IMR-90 (cell line): Measurements from ENCODE around the gene FUCA2. TPM values are rescaled to one million over a fixed set of nuclear protein-coding genes. Genes with fewer than 3 reads are reported as not detected.

Experiments used
- ATAC-seq: fragments of 200-7000 bp; cut with Tn5 transposase; 2 replicates; pipeline ENCODE4 v1.9.1; 2020; ENCODE audit warnings: low read depth, mild to moderate bottlenecking, moderate library complexity
- BruUV-seq: library from RNA; stranded (reverse); fragments of 400-500 nt; replicated peaks from 2 replicates; lab custom pipeline; 2021; lab: Mats Ljungman, UMichigan
- CTCF ChIA-PET: fragments of 300-600 bp; formaldehyde crosslinking; extraction: SDS; loops from one replicate; lab custom pipeline; 2021; ENCODE audit warnings: antibody characterized with exemption; lab: Yijun Ruan, JAX
- POLR2A ChIA-PET: fragments of 300-600 bp; sonication (Branson Sonifier 250); formaldehyde crosslinking; loops from one replicate; lab custom pipeline; 2022; ENCODE audit warnings: antibody characterized with exemption; ENCODE audit not compliant: unreplicated experiment; lab: Charles Lee
- DNase-seq: peaks from one replicate; pipeline ENCODE4 v3.0.0; 2013
- H2AFZ ChIP-seq: replicated peaks from 2 replicates; pipeline ENCODE3; 2013; ENCODE audit warnings: low read length, mild to moderate bottlenecking; ENCODE audit not compliant: poor library complexity
- H2AK5ac ChIP-seq: 2 replicates; pipeline ENCODE4 v1.6.1; 2013; ENCODE audit warnings: low read depth, low read length, inconsistent platforms
- H2AK9ac ChIP-seq: replicated peaks from 2 replicates; pipeline ENCODE3; 2013; ENCODE audit warnings: mild to moderate bottlenecking, low read depth, low read length, moderate library complexity; ENCODE audit not compliant: poor library complexity
- H2BK120ac ChIP-seq: 2 replicates; pipeline ENCODE4 v1.6.1; 2013; ENCODE audit warnings: low read depth, low read length, inconsistent platforms
- H2BK15ac ChIP-seq: 3 replicates; pipeline ENCODE4 v1.6.1; 2013; ENCODE audit warnings: low read depth, low read length, inconsistent platforms
- H2BK20ac ChIP-seq: 2 replicates; pipeline ENCODE4 v1.6.1; 2013; ENCODE audit warnings: low read depth, mild to moderate bottlenecking, inconsistent platforms, low read length, moderate library complexity
- H2BK5ac ChIP-seq: 2 replicates; pipeline ENCODE4 v1.6.1; 2013; ENCODE audit warnings: mild to moderate bottlenecking, low read depth, low read length, inconsistent platforms; ENCODE audit not compliant: poor library complexity, severe bottlenecking
- H3K14ac ChIP-seq: replicated peaks from 2 replicates; pipeline ENCODE4 v1.6.1; 2013; ENCODE audit warnings: low read depth, low read length, inconsistent platforms
- H3K18ac ChIP-seq: 2 replicates; pipeline ENCODE4 v1.6.1; 2013; ENCODE audit warnings: low read depth, low read length, control low read depth
- H3K23ac ChIP-seq: 2 replicates; pipeline ENCODE4 v1.6.1; 2013; ENCODE audit warnings: low read depth, low read length, inconsistent platforms
- H3K27ac ChIP-seq: 2 replicates; pipeline ENCODE4 v1.5.1; 2013; ENCODE audit warnings: mild to moderate bottlenecking, control low read depth, low read length; ENCODE audit not compliant: insufficient read depth
- H3K27me3 ChIP-seq: 2 replicates; pipeline ENCODE4 v1.6.1; 2013; ENCODE audit warnings: low read length; ENCODE audit not compliant: control insufficient read depth, insufficient read depth
- H3K36me3 ChIP-seq: 2 replicates; pipeline ENCODE4 v1.6.1; 2013; ENCODE audit warnings: low read length, mixed read lengths; ENCODE audit not compliant: control insufficient read depth, insufficient read depth
- H3K4ac ChIP-seq: 2 replicates; pipeline ENCODE4 v1.6.1; 2013; ENCODE audit warnings: low read depth, low read length, inconsistent platforms
- H3K4me1 ChIP-seq: 2 replicates; pipeline ENCODE4 v1.6.1; 2013; ENCODE audit warnings: low read length, mixed read lengths; ENCODE audit not compliant: control insufficient read depth, insufficient read depth
- H3K4me2 ChIP-seq: 2 replicates; pipeline ENCODE4 v1.6.1; 2013; ENCODE audit warnings: low read depth, mild to moderate bottlenecking, control low read depth, low read length, moderate library complexity
- H3K4me3 ChIP-seq: 2 replicates; pipeline ENCODE4 v1.5.1; 2013; ENCODE audit warnings: low read depth, mild to moderate bottlenecking, control low read depth, low read length, moderate library complexity; ENCODE audit not compliant: insufficient read depth
- H3K56ac ChIP-seq: 2 replicates; pipeline ENCODE4 v1.6.1; 2013; ENCODE audit warnings: low read length, inconsistent platforms; ENCODE audit not compliant: insufficient read depth; ENCODE audit errors: extremely low read depth
- H3K79me1 ChIP-seq, 2 experiments: 2 replicates each; pipeline ENCODE4 v1.6.1; 2013; ENCODE audit warnings: low read length in 2 of 2, inconsistent platforms in 1 of 2, low read depth in 1 of 2
- H3K9ac ChIP-seq: 2 replicates; pipeline ENCODE4 v1.6.1; 2013; ENCODE audit warnings: low read depth, low read length, control low read depth
- H3K9me1 ChIP-seq: 2 replicates; pipeline ENCODE4 v1.6.1; 2013; ENCODE audit warnings: low read length, inconsistent platforms; ENCODE audit not compliant: insufficient read depth
- H3K9me3 ChIP-seq: 2 replicates; pipeline ENCODE4 v1.6.1; 2013; ENCODE audit warnings: low read length; ENCODE audit not compliant: control insufficient read depth, insufficient read depth
- H4K20me1 ChIP-seq: 2 replicates; pipeline ENCODE4 v1.6.1; 2013; ENCODE audit warnings: low read length, inconsistent platforms; ENCODE audit not compliant: insufficient read depth
- H4K5ac ChIP-seq: 2 replicates; pipeline ENCODE4 v1.6.1; 2013; ENCODE audit warnings: mild to moderate bottlenecking, low read depth, low read length, control low read depth
- H4K8ac ChIP-seq, 2 experiments: 2 replicates each; pipeline ENCODE4 v1.6.1; 2013; ENCODE audit warnings: low read depth in 2 of 2, low read length in 2 of 2, control low read depth in 1 of 2, inconsistent platforms in 1 of 2
- H4K91ac ChIP-seq: 2 replicates; pipeline ENCODE4 v1.6.1; 2013; ENCODE audit warnings: low read depth, low read length, inconsistent platforms; ENCODE audit not compliant: insufficient read depth
- BHLHE40 ChIP-seq: fragments of 150-350 bp; IDR thresholded peaks from 2 replicates; pipeline ENCODE4 v1.6.1; 2016; ENCODE audit warnings: mild to moderate bottlenecking, low read depth, low read length
- CEBPB ChIP-seq: IDR thresholded peaks from 2 replicates; pipeline ENCODE4 v1.6.1; 2012; ENCODE audit warnings: low read depth, low read length, improper control_type of control experiment
- CHD1 ChIP-seq: IDR thresholded peaks from 2 replicates; pipeline ENCODE4 v1.6.1; 2012; ENCODE audit warnings: low read depth, low read length, improper control_type of control experiment
- FOS ChIP-seq: fragments of 150-350 bp; IDR thresholded peaks from 2 replicates; pipeline ENCODE4 v1.6.1; 2016; ENCODE audit warnings: low read depth, low read length
- MAFK ChIP-seq: IDR thresholded peaks from 2 replicates; pipeline ENCODE4 v1.6.1; 2012; ENCODE audit warnings: low read depth, low read length, improper control_type of control experiment
- MAZ ChIP-seq: IDR thresholded peaks from 2 replicates; pipeline ENCODE4 v1.6.1; 2012; ENCODE audit warnings: low read depth, mild to moderate bottlenecking, low read length, improper control_type of control experiment, moderate library complexity, borderline replicate concordance
- MXI1 ChIP-seq: IDR thresholded peaks from 2 replicates; pipeline ENCODE4 v1.6.1; 2012; ENCODE audit warnings: low read depth, mild to moderate bottlenecking, low read length, moderate library complexity, borderline replicate concordance
- NFE2L2 ChIP-seq: fragments of 150-350 bp; IDR thresholded peaks from 2 replicates; pipeline ENCODE4 v1.6.1; 2016; ENCODE audit warnings: low read depth, mild to moderate bottlenecking, low read length
- POLR2A ChIP-seq: IDR thresholded peaks from 2 replicates; pipeline ENCODE4 v1.6.1; 2012; ENCODE audit warnings: mild to moderate bottlenecking, low read depth, low read length
- RAD21 ChIP-seq: IDR thresholded peaks from 2 replicates; pipeline ENCODE4 v1.6.1; 2012; ENCODE audit warnings: low read length, improper control_type of control experiment
- RCOR1 ChIP-seq: IDR thresholded peaks from 2 replicates; pipeline ENCODE4 v1.6.1; 2012; ENCODE audit warnings: mild to moderate bottlenecking, low read length, improper control_type of control experiment; ENCODE audit not compliant: insufficient replicate concordance
- RFX5 ChIP-seq: IDR thresholded peaks from 2 replicates; pipeline ENCODE4 v1.8.0; 2012; ENCODE audit warnings: low read depth, mild to moderate bottlenecking, low read length, moderate library complexity
- SMC3 ChIP-seq: fragments of 150-350 bp; IDR thresholded peaks from 2 replicates; pipeline ENCODE4 v1.6.1; 2016; ENCODE audit warnings: low read depth, mild to moderate bottlenecking, antibody characterized with exemption, low read length, moderate library complexity
- WGBS, 2 experiments: methylation state at CpG; one replicate each; pipeline versions ENCODE4 v1.1.5 to v1.1.7; 2013; ENCODE audit warnings: missing lambda C conversion rate in 2 of 2; ENCODE audit not compliant: insufficient read length in 1 of 2; ENCODE audit errors: extremely low coverage in 2 of 2; 5-methylcytosine and 5-hydroxymethylcytosine counted together
- dilution Hi-C: fragments of 300-500 bp; cut with HindIII; formaldehyde crosslinking; loops from one replicate; pipeline ENCODE4 v1.14.3; 2018; ENCODE audit warnings: low sequenced_read_pairs; ENCODE audit not compliant: unreplicated experiment
- in situ Hi-C: fragments of 300-500 bp; cut with MboI; formaldehyde crosslinking; loops from 3 replicates; pipeline ENCODE4 v1.14.3; 2019; ENCODE audit warnings: low sequenced_read_pairs, inconsistent platforms, mixed read lengths
- intact Hi-C: fragments of 100-400 bp; cut with micrococcal nuclease; formaldehyde crosslinking; loops from 2 replicates; pipeline ENCODE4 v1.10.0; 2022
- polyA plus RNA-seq, 3 experiments: library from polyadenylated mRNA; depleted of rRNA; stranded (reverse); fragments of >200 nt; gene quantifications; 2 replicates each; pipeline ENCODE4 v1.2.3, GENCODE V29; 2012; ENCODE audit warnings: low replicate concordance in 1 of 3
- total RNA-seq: library from RNA; depleted of rRNA; stranded (reverse); fragments of >200 nt; gene quantifications from 2 replicates; pipeline ENCODE4 v1.2.3, GENCODE V29; 2012
- TF ChIP-seq, protein P1 (sequence below): fragments of 150-350 bp; IDR thresholded peaks from 2 replicates; pipeline ENCODE4 v1.6.1; 2017; ENCODE audit warnings: mild to moderate bottlenecking, antibody characterized with exemption, low read length, low read depth
- TF ChIP-seq, protein P2 (sequence below): conservative IDR thresholded peaks from 2 replicates; pipeline ENCODE4 v1.5.1; 2012; ENCODE audit warnings: mild to moderate bottlenecking, low read depth, low read length, improper control_type of control experiment
- TF ChIP-seq, protein P3 (sequence below): fragments of 150-350 bp; IDR thresholded peaks from 2 replicates; pipeline ENCODE4 v1.6.1; 2016; ENCODE audit warnings: low read depth, mild to moderate bottlenecking, low read length, moderate library complexity, borderline replicate concordance

FUCA2 gene
- total and polyA plus RNA-seq, 2 of the 4 experiments (the other 2 are of a cell fraction) = 44.1 to 47.4 TPM

DNA sequence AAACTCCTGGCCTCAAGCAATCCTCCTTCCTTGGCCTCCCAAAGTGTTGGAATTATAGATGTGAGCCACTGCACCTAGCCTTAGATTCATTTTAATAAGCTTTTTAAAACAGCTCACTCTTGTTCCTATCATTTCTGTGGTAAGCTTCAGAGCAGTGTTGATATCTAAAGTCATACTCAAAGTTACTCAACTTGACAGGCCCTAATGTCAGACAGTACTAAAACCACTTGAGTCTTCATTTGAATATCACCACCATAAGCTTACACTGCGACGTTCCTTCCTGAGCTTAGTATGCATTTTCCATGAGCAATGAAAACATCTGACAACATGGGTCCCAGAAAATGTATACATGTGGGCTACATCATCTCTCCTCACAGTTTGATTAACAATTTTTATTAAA, 6.0 kb downstream of the FUCA2 start:
- ChIA-PET POLR2A (no interaction called here), CTCF (interaction anchor here (0.6 kb wide), 2 partner anchors 159 to 495 kb away, joined by 3 to 5 read pairs; no protein-coding TSS in a partner anchor)
- H3K23ac ChIP-seq = no peak overlapping the region
- no peaks in the 10 kb centered on the region for H4K20me1 ChIP-seq
- dilution Hi-C loops (no loop called here), intact Hi-C loops (no loop called here), in situ Hi-C loops (no loop called here)
- no peak overlapping the region for H4K8ac ChIP-seq
- no peak overlapping the region for H2AK5ac ChIP-seq
- no peak overlapping the region for H3K4me2 ChIP-seq
- H3K4me1 ChIP-seq = peaks cover 7% of the 10 kb centered on the region
- no peak overlapping the region for H4K91ac ChIP-seq
- no peak overlapping the region for H3K4me3 ChIP-seq
- no peak overlapping the region for H2AFZ ChIP-seq
- no peak overlapping the region for H3K9ac ChIP-seq
- WGBS, 2 experiments = no CpG with 5 or more reads among the region's 2 CpGs
- H3K27me3 ChIP-seq = no peaks in the 10 kb centered on the region
- H2BK20ac ChIP-seq = no peak overlapping the region
- no peak overlapping the region for H2AK9ac ChIP-seq
- no peaks in the 10 kb centered on the region for H3K9me3 ChIP-seq
- no peak overlapping the region for H4K5ac ChIP-seq
- no peak overlapping the region for H3K4ac ChIP-seq
- no peak overlapping the region for H2BK5ac ChIP-seq
- H3K27ac ChIP-seq = no peak overlapping the region
- no peak overlapping the region for H2BK15ac ChIP-seq
- peaks cover 24 to 46% of the 10 kb centered on the region in 2 experiments for H3K79me1 ChIP-seq
- no peak overlapping the region for H3K14ac ChIP-seq
- H3K9me1 ChIP-seq = peaks cover 10% of the 10 kb centered on the region; the same call in 1 of the 2 replicates
- no peak overlapping the region for H3K18ac ChIP-seq
- peaks cover 15% of the 10 kb centered on the region for H3K36me3 ChIP-seq
- ATAC-seq = no peak
- BruUV-seq = no TSS peak
- no peak for TF ChIP-seq POLR2A
- no peak for TF ChIP-seq RCOR1
- TF ChIP-seq, protein P1, sequence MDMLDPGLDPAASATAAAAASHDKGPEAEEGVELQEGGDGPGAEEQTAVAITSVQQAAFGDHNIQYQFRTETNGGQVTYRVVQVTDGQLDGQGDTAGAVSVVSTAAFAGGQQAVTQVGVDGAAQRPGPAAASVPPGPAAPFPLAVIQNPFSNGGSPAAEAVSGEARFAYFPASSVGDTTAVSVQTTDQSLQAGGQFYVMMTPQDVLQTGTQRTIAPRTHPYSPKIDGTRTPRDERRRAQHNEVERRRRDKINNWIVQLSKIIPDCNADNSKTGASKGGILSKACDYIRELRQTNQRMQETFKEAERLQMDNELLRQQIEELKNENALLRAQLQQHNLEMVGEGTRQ = no peak
- no peak for TF ChIP-seq RFX5
- TF ChIP-seq, protein P2, sequence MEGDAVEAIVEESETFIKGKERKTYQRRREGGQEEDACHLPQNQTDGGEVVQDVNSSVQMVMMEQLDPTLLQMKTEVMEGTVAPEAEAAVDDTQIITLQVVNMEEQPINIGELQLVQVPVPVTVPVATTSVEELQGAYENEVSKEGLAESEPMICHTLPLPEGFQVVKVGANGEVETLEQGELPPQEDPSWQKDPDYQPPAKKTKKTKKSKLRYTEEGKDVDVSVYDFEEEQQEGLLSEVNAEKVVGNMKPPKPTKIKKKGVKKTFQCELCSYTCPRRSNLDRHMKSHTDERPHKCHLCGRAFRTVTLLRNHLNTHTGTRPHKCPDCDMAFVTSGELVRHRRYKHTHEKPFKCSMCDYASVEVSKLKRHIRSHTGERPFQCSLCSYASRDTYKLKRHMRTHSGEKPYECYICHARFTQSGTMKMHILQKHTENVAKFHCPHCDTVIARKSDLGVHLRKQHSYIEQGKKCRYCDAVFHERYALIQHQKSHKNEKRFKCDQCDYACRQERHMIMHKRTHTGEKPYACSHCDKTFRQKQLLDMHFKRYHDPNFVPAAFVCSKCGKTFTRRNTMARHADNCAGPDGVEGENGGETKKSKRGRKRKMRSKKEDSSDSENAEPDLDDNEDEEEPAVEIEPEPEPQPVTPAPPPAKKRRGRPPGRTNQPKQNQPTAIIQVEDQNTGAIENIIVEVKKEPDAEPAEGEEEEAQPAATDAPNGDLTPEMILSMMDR = no peak
- no peak for TF ChIP-seq BHLHE40
- TF ChIP-seq, protein P3, sequence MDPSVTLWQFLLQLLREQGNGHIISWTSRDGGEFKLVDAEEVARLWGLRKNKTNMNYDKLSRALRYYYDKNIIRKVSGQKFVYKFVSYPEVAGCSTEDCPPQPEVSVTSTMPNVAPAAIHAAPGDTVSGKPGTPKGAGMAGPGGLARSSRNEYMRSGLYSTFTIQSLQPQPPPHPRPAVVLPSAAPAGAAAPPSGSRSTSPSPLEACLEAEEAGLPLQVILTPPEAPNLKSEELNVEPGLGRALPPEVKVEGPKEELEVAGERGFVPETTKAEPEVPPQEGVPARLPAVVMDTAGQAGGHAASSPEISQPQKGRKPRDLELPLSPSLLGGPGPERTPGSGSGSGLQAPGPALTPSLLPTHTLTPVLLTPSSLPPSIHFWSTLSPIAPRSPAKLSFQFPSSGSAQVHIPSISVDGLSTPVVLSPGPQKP = no peak
- TF ChIP-seq MAZ = no peak
- TF ChIP-seq CEBPB = no peak
- TF ChIP-seq NFE2L2 = no peak
- TF ChIP-seq MAFK = no peak
- no peak for TF ChIP-seq FOS
- TF ChIP-seq MXI1 = no peak
- TF ChIP-seq RAD21 = no peak
- TF ChIP-seq CHD1 = no peak
- TF ChIP-seq SMC3 = no peak
- H3K56ac ChIP-seq = no peak overlapping the region
- no peak for DNase-seq
- no peak overlapping the region for H2BK120ac ChIP-seq
